Left hindlimb (tissue), 1 donor: Measurements from ENCODE around the gene SPATA3.

Source experiments
- DNase-seq: peaks from one replicate; pipeline ENCODE4 v3.0.0-alpha.2; 2018

The SPATA3 gene

GRCh38 chr2:231051116-231051515, 55.2 kb downstream of the SPATA3 start:
- no peak for DNase-seq

DNA sequence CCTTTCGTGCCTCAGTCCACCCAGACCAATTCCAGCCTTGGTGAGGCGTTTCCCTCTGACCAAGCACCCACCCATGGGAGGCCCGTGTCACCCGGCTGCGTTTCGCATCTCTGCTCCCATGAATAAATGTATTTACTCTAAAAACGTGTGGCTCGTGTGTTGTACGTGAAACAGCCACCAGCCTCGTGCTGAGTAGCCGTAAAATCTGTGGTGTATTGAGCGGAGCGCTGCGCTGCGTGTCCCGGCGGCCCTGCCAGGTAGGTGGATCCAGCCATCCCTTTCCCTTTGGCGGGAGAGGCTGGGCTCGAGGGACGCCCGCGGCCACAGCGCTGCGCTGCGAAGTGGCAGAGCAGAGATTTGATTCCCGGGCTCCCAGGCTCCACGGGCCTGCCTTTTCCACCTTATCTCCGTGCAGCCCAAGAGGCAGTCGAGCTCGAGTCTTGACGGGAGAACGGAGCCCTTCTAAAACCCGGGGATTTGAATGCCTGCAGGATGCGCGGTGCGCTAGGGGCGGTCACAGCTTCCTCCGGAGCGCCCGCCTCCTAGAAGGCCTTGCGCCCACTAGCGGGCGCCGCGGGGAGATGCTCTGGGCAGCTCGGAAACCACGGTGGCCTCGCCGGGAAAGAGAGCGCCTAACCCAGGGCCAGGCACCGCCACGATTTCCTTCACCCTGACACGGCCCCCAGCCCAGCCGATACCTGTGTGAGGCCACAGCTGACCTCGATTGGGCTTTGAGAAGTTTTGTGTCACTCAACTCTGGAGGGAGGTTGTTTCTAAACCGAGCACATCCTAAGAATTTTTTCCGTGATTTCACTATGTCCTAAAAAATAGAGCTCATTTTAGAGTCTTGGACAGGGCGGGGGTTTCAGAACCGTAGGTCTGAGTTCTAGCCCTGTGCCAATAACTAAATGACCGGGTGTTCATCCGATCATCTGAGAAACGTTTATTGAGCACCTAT, 56.9 kb downstream of the SPATA3 start:
- DNase-seq, result peak; percentile 86

GRCh38 chr2:231053846-231054245, 57.9 kb downstream of the SPATA3 start:
- DNase-seq, result no peak

DNA sequence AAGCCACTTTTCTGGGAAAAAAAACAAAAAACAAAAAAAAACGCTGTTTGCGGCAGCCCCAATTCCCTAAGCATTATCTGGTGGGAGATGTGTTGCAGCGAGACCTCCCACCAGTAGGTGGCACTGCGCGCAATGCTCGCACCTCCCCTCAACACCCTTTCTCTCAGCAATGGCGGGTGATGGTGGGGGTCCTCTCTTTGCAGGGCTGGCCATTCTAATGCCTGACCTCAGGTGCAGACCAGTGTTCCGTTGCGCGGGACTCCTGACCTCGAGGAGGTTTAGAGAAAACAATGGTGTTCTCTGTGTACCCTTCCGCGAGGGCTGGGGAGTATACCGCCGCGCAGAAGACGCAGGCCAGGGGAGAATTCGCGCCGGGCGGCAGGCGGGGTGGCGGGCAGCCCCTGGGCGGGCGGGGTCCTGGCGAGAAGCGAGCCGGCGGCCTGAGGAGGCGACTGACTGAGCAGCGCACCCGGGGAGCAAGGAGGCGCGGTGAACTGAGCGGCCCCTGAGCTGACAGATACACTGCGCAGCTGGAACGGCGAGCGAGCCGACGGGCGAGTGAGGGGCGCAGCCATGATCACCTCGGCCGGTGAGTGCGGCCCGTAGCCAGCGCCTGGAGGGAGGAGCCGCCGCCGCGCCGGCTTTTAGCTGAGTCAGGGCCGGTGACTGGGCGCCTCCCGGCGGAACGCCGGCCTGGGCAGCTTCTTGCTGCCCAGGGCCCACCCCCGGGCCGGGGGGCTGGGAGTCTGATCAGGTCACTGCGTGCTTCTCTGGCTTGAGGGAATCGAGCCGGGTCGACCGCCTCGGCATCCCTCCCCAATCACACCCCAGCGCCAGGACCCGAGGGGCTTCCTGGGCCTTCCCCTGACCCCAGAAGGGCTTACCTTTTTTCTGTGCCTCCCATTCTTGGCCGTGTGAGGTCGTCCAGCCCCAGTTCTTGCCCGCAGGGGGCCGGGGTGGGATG, 60.8 kb downstream of the SPATA3 start, which contains the start of gene PSMD1:
TSS of gene PSMD1 (plus strand) at position 415 of the 964 bp plus-strand sequence. CDS start at position 574, 159 bp downstream.
- peak; percentile 94 for DNase-seq

- no peak for DNase-seq
Measured at GRCh38 chr2:231057590-231057989, 61.7 kb downstream of the SPATA3 start.
